ENCODE results near the gene PTBP1. TPM values are rescaled to one million over a fixed set of nuclear protein-coding genes. Genes with fewer than 3 reads are reported as not detected.
A peak's percentile ranks its signal among the peaks of the same experiment; 100 is the strongest.

The PTBP1 gene
- total and polyA plus RNA-seq, 2 of the 13 experiments (the other 11 are each of a cell fraction or from before 2014, with no cell fraction given), result 195 to 288 TPM

- TF ChIP-seq ATF2 (CRISPR knock-in tag; IDR thresholded peaks at IDR 0.05) (no peak), GATA4 (IDR thresholded peaks at IDR 0.05; ENCODE audit: borderline replicate concordance, low read depth) (no peak), GMEB1 (CRISPR knock-in tag; IDR thresholded peaks at IDR 0.05; ENCODE audit: borderline replicate concordance) (no peak), ZNF766 (CRISPR knock-in tag; IDR thresholded peaks at IDR 0.05; ENCODE audit: borderline replicate concordance) (no peak), ZBTB26 (CRISPR knock-in tag; IDR thresholded peaks at IDR 0.05; ENCODE audit: borderline replicate concordance) (no peak), HES4 (CRISPR knock-in tag; IDR thresholded peaks at IDR 0.05; ENCODE audit: borderline replicate concordance) (no peak), ZNF234 (CRISPR knock-in tag; conservative IDR thresholded peaks at IDR 0.05) (no peak), DRAP1 (CRISPR knock-in tag; IDR thresholded peaks at IDR 0.05) (no peak), CENPX (CRISPR knock-in tag; IDR thresholded peaks at IDR 0.05) (no peak), HNRNPL (IDR thresholded peaks at IDR 0.05; ENCODE audit: low read depth, low read length) (peak; percentile 94), TBX2 (CRISPR knock-in tag; IDR thresholded peaks at IDR 0.05; ENCODE audit: borderline replicate concordance) (0 out of 2 replicates have a peak, but pooled peaks have one; percentile 19), SYNCRIP (IDR thresholded peaks at IDR 0.05; ENCODE audit: insufficient read depth, low read depth, low read length) (no peak), ZBTB33 (CRISPR knock-in tag; IDR thresholded peaks at IDR 0.05) (no peak), ZNF792 (CRISPR knock-in tag; IDR thresholded peaks at IDR 0.05) (no peak), MTA1 (CRISPR knock-in tag; IDR thresholded peaks at IDR 0.05; ENCODE audit: borderline replicate concordance) (peak; percentile 60; the same call in 1 of the 2 replicates), ZNF20 (CRISPR knock-in tag; IDR thresholded peaks at IDR 0.05) (no peak), YY1 (IDR thresholded peaks at IDR 0.05; ENCODE audit: insufficient read depth, insufficient replicate concordance, low read depth, low read length) (no peak), FOXA3 (CRISPR knock-in tag; IDR thresholded peaks at IDR 0.05) (no peak), ZNF644 (CRISPR knock-in tag; IDR thresholded peaks at IDR 0.05; ENCODE audit: low read depth) (no peak), CREB3 (CRISPR knock-in tag; IDR thresholded peaks at IDR 0.05) (no peak), TCF7L2 (IDR thresholded peaks at IDR 0.05; ENCODE audit: low read depth, low read length) (no peak)
These were observed 46.4 kb upstream of the PTBP1 start, which contains the start of gene MISP (continued) for GRCh38 chr19:750640-751423.
